Measurements from ENCODE around the gene C3AR1.

Gene C3AR1

GRCh38 chr12:8030189-8030588 is 36.0 kb downstream of the C3AR1 start:
- no peak for TF ChIP-seq CTCF (IDR thresholded peaks at IDR 0.05)

GRCh38 chr12:8028267-8028666 is 37.9 kb downstream of the C3AR1 start:
- no peak for TF ChIP-seq CTCF (IDR thresholded peaks at IDR 0.05)

GRCh38 chr12:8027856-8028255 is 38.3 kb downstream of the C3AR1 start:
- no peak for TF ChIP-seq CTCF (IDR thresholded peaks at IDR 0.05)

- TF ChIP-seq CTCF (IDR thresholded peaks at IDR 0.05) = no peak
Observed at GRCh38 chr12:8026291-8026900, 39.8 kb downstream of the C3AR1 start.

- TF ChIP-seq CTCF (IDR thresholded peaks at IDR 0.05) = no peak
Observed at GRCh38 chr12:8018666-8019581, 47.2 kb downstream of the C3AR1 start.

GRCh38 chr12:8014836-8015235 is 51.3 kb downstream of the C3AR1 start:
- no peak for TF ChIP-seq CTCF (IDR thresholded peaks at IDR 0.05)

- TF ChIP-seq CTCF (IDR thresholded peaks at IDR 0.05) = no peak
Observed at GRCh38 chr12:8012651-8013309, 53.4 kb downstream of the C3AR1 start.

All from LNCAP (cell line).